HepG2 (cell line): Measurements from ENCODE around the gene VMO1. TPM values are rescaled to one million over a fixed set of nuclear protein-coding genes. Genes with fewer than 3 reads are reported as not detected.

Experiments
- FOSL1 ChIP-seq: sonication (generic); formaldehyde crosslinking; IDR thresholded peaks from 2 replicates; pipeline ENCODE4 v1.9.0; 2021; ENCODE audit warnings: missing genetic modification reagents, borderline replicate concordance
- HNF1A ChIP-seq, 2 experiments: sonication (generic) in 1 of 2; formaldehyde crosslinking in 1 of 2; IDR thresholded peaks; 2 replicates each; pipeline versions ENCODE4 v1.4.0 to v1.6.1; 2016 to 2020; ENCODE audit warnings: borderline replicate concordance in 1 of 2, low read depth in 1 of 2, mild to moderate bottlenecking in 1 of 2, missing genetic modification reagents in 1 of 2
- MEIS1 ChIP-seq: sonication (generic); formaldehyde crosslinking; IDR thresholded peaks from 2 replicates; pipeline ENCODE4 v1.9.0; 2021; ENCODE audit warnings: mild to moderate bottlenecking, missing genetic modification reagents, moderate library complexity, borderline replicate concordance
- SMYD3 ChIP-seq: sonication (generic); formaldehyde crosslinking; IDR thresholded peaks from 2 replicates; pipeline ENCODE4 v1.8.1; 2023; ENCODE audit warnings: mild to moderate bottlenecking, missing genetic modification reagents
- TGIF2 ChIP-seq: IDR thresholded peaks from 2 replicates; pipeline ENCODE4 v1.6.1; 2016; ENCODE audit warnings: control low read depth, missing compliant biosample characterization
- ZFP37 ChIP-seq: sonication (generic); formaldehyde crosslinking; IDR thresholded peaks from 2 replicates; pipeline ENCODE4 v1.4.0; 2020; ENCODE audit warnings: missing genetic modification reagents, borderline replicate concordance
- ZFP91 ChIP-seq: sonication (generic); formaldehyde crosslinking; IDR thresholded peaks from 2 replicates; pipeline ENCODE4 v1.9.0; 2022; ENCODE audit warnings: missing genetic modification reagents, mild to moderate bottlenecking, borderline replicate concordance
- ZNF530 ChIP-seq: sonication (generic); formaldehyde crosslinking; IDR thresholded peaks from 2 replicates; pipeline ENCODE4 v1.5.0; 2020; ENCODE audit warnings: low read depth, mild to moderate bottlenecking, missing genetic modification reagents
- ZNF563 ChIP-seq: sonication (generic); formaldehyde crosslinking; IDR thresholded peaks from 2 replicates; pipeline ENCODE4 v1.8.0; 2022; ENCODE audit warnings: mild to moderate bottlenecking, moderate library complexity, missing genetic modification reagents
- ZNF704 ChIP-seq: sonication (generic); formaldehyde crosslinking; IDR thresholded peaks from 2 replicates; pipeline ENCODE4 v1.8.1; 2023; ENCODE audit warnings: mild to moderate bottlenecking, inconsistent platforms, moderate library complexity, missing genetic modification reagents, borderline replicate concordance
- polyA plus RNA-seq, 8 experiments: library from polyadenylated mRNA; depleted of rRNA in 3 of 8; stranded (reverse) in 7 of 8; unstranded in 1 of 8; fragments of >200 nt; fragmentation: Illumina TruSeq in 4 of 8; extraction: Trizol in 4 of 8; gene quantifications; 2 replicates each; pipeline versions ENCODE4 v1.2.1 to v1.2.3, GENCODE V29; 2011 to 2016; ENCODE audit warnings: low read depth in 4 of 8, missing spikeins in 1 of 8, mixed read lengths in 1 of 8; ENCODE audit not compliant: insufficient read depth in 1 of 8
- total RNA-seq, 5 experiments: library from RNA; depleted of rRNA; stranded (reverse); fragments of >200 nt; fragmentation: Illumina TruSeq; extraction: Trizol; gene quantifications; 2 replicates each; pipeline ENCODE4 v1.2.3, GENCODE V29; 2016; ENCODE audit warnings: low read depth in 1 of 5

The VMO1 gene
- total and polyA plus RNA-seq, 2 of the 13 experiments (the other 11 are each of a cell fraction or from before 2014, with no cell fraction given): not detected

- TF ChIP-seq ZFP91 (CRISPR knock-in tag): peak; percentile 5; the same call in 1 of the 2 replicates
- TF ChIP-seq ZNF563 (CRISPR knock-in tag): peak; percentile 21; the same call in 1 of the 2 replicates
- peak; percentile 95; the same call in 1 of the 2 replicates for TF ChIP-seq TGIF2 (CRISPR knock-in tag)
- TF ChIP-seq ZNF704 (CRISPR knock-in tag): 0 out of 2 replicates have a peak, but pooled peaks have one; percentile 15
- no peak for TF ChIP-seq FOSL1 (CRISPR knock-in tag)
- TF ChIP-seq HNF1A (IDR thresholded peaks at IDR 0.05; ENCODE audit: low read depth): no peak
- TF ChIP-seq HNF1A (CRISPR knock-in tag; IDR thresholded peaks at IDR 0.05; ENCODE audit: borderline replicate concordance): no peak
- no peak for TF ChIP-seq ZNF530 (CRISPR knock-in tag)
- 0 out of 2 replicates have a peak, but pooled peaks have one; percentile 13 for TF ChIP-seq SMYD3 (CRISPR knock-in tag)
- no peak for TF ChIP-seq ZFP37 (CRISPR knock-in tag)
- 0 out of 2 replicates have a peak, but pooled peaks have one; percentile 13 for TF ChIP-seq MEIS1 (CRISPR knock-in tag)
Measured at GRCh38 chr17:4772235-4772613, 13.9 kb downstream of the VMO1 start (continued).
